Choroid plexus epithelial cell (primary cell): ENCODE data around the gene APOF.
A peak's percentile ranks its signal among the peaks of the same experiment; 100 is the strongest.

Source experiments
- DNase-seq: peaks from one replicate; pipeline ENCODE4 v3.0.0-alpha.2; 2010; ENCODE audit warnings: low read depth
- H3K4me3 ChIP-seq: 2 replicates; pipeline ENCODE4 v1.5.1; 2011; ENCODE audit warnings: low read depth, mild to moderate bottlenecking, control low read depth, low read length, moderate library complexity
- TF ChIP-seq, protein P1 (sequence below): conservative IDR thresholded peaks from 2 replicates; pipeline ENCODE4 v1.5.1; 2011; ENCODE audit warnings: low read depth, mild to moderate bottlenecking, control low read depth, inconsistent platforms, low read length, moderate library complexity

Gene APOF

DNA sequence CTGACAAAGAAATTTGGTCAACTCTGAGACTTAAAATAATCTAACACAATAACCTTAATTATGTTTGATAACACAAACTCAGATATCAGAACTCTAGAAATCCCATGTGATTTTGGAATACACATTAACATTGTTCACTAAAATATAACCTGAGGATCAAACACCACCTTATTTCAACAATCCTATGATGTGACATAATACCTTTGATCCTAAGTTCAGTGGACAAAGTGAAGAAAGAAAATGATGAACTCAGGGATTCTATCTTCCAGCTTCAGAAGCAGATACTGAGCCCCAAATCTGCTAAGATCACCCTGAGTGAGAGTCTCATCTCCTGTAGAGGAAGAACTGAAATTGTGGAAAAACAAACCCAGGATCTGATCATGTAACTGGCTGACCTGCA lies 35.7 kb upstream of the APOF start:
- TF ChIP-seq, protein P1, sequence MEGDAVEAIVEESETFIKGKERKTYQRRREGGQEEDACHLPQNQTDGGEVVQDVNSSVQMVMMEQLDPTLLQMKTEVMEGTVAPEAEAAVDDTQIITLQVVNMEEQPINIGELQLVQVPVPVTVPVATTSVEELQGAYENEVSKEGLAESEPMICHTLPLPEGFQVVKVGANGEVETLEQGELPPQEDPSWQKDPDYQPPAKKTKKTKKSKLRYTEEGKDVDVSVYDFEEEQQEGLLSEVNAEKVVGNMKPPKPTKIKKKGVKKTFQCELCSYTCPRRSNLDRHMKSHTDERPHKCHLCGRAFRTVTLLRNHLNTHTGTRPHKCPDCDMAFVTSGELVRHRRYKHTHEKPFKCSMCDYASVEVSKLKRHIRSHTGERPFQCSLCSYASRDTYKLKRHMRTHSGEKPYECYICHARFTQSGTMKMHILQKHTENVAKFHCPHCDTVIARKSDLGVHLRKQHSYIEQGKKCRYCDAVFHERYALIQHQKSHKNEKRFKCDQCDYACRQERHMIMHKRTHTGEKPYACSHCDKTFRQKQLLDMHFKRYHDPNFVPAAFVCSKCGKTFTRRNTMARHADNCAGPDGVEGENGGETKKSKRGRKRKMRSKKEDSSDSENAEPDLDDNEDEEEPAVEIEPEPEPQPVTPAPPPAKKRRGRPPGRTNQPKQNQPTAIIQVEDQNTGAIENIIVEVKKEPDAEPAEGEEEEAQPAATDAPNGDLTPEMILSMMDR: no peak
- no peak overlapping the region for H3K4me3 ChIP-seq
- no peak for DNase-seq

DNA sequence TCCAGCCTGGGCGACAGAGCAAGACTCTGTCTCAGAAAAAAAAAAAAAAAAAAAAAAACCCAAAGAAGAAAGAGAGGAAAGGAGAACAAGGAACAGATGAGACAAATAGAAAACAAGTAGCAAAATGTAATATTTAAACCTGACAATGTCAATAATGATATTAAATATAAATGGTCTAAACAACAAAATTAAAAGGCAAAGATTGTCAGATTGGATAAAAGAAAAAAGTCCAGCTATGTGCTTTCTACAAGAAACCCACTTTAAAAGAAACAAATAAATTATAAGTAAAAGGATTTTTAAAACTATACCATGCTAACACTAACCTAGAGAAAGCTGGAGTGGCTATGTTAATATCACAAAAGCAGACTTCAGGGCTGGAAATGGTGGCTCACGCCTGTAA lies 29.7 kb upstream of the APOF start:
- no peak overlapping the region for H3K4me3 ChIP-seq
- TF ChIP-seq, protein P1: no peak
- DNase-seq: no peak

DNA sequence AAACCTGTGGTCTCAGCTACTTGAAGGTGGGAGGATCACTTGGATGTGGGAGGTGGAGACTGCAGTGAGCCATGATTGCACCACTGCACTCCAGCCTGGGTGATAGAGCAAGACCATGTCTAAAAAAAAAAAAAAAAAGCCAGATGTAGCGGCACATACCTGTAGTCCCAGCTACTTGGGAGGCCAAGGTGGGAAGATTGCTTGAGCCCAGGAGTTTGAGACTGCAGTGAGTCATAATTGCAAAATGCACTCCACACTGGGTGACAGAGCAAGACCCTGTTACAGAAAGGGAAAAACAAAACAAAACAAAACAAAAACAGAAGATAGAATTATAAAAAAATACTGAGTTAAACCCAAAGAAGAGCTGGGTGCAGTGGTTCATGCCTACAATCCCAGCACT lies 29.1 kb upstream of the APOF start:
- no peak for DNase-seq
- TF ChIP-seq, protein P1: no peak
- H3K4me3 ChIP-seq: no peak overlapping the region

DNA sequence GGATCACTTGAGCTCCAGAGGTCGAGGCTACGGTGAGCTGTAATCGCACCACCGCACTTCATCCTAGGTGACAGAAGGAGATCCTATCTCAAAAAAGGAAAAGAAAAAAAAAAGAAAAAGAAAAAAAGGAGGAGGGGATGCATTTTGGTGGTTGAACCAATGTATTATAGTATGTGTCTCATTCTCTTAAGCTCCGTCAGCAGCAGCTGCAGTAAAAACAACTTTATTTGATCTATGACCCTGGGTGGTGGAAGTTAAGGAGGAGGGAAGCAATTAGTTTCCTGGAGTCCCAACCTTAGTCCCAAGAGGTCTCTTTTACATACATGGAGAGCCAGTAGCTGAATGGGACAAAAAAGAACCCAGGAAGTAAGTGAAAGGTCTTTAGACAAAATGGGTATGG lies 26.8 kb upstream of the APOF start:
- H3K4me3 ChIP-seq: no peak overlapping the region
- peak; percentile 3 for DNase-seq
- TF ChIP-seq, protein P1: no peak

DNA sequence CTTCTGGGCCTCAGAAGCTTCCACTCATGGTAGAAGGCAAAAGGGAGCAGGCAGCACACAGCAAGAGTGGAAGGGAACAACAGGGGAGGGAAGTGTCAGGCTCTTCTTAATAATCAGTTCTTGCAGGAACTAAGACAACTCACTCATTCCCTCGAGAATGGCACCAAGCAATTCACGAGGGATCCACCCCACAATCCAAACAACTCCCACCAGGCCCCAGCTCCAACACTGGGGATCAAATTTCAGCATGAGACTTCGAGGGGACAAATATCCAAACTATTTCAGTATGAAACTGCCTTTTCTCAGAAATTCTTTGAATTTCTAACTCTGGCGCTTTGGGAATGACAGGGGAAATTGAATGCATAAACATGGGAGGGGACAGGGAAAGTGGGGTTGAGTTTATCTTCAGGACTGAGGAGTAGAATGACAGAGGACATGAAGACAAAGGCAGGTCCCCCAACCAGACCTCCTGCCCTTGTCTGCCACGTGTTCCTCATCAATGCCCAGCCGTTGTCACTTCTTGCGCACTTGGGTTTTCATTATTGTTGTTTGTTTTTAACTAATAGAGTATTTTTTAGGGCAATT lies 24.6 kb upstream of the APOF start:
- H3K4me3 ChIP-seq: no peak overlapping the region
- peak; percentile 63 for DNase-seq
- TF ChIP-seq, protein P1: no peak

DNA sequence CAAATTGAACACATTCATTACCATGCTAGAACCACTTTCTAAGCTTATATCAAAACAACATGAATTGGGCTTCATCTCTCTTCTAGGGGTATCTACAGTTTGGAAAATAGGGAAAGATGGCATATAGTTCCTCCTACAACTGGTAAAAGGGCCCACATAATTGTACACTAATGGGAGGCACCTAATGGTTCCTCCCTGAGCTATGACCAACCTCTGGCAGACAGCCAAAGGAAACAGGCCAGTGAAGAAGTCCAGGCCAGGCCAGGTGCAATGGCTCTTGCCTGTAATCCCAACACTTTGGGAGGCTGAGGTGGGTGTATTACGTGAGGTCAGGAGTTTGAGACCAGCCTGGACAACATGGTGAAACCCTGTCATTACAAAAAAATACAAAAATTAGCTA lies 23.2 kb upstream of the APOF start:
- H3K4me3 ChIP-seq: no peak overlapping the region
- peak; percentile 16 for DNase-seq
- TF ChIP-seq, protein P1: no peak

DNA sequence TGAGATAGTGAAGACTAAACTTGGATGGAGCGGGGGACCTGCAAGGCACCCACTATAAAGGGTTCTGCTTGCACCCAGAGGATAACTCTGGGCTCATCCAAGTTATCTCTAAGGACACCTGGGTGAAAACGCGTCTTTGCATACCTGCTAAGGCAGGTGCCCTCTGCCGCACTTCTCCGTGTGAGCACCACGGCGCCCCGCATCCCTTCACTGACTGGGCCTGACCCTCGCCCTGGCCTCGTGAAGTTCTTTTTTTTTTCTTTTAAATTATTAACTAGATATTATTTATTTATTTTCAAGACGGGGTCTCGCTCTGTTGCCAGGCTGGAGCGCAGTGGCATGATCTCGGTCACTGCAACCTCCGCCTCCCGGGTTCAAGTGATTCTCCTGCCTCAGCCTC lies 20.0 kb upstream of the APOF start:
- DNase-seq: no peak
- TF ChIP-seq, protein P1: no peak
- no peak overlapping the region for H3K4me3 ChIP-seq
